ENCODE data around the gene NVL. TPM values are rescaled to one million over a fixed set of nuclear protein-coding genes. Genes with fewer than 3 reads are reported as not detected.
A peak's percentile ranks its signal among the peaks of the same experiment; 100 is the strongest.

NVL gene
- total RNA-seq, 4 donors from 2014 or later, result 11.7 to 40.5 (median 15.4) TPM

DNA sequence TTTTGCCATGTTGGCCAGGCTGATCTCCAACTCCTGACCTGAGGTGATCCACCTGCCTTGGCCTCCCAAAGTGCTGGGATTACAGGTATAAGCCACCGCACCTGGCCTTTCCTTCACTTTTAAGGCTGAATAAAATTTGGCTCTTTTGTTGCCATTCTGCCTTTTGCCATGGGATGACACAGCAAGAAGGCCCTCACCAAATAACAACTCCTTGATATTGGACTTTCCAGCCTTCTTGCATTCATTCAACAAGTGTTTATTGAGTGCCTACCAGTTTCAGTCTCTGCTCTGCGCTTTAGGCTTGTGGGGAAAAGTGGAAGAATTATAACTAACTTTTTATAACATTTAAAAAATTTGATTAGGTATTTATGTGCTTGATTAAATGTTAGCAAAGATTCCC is 1.9 kb upstream of the NVL start:
- H3K27me3 ChIP-seq, result no peaks in the 10 kb centered on the region
- no peak overlapping the region for H3K27ac ChIP-seq
- no peak for ATAC-seq
- H3K36me3 ChIP-seq, result no peaks in the 10 kb centered on the region
- peaks cover 4 to 32% (median 18%) of the 10 kb centered on the region in 3 donors for H3K4me1 ChIP-seq
- no peaks in the 10 kb centered on the region for H3K9me3 ChIP-seq
- WGBS, 2 donors (ENCODE audit: low coverage in 1 of 2), result 94 to 100% methylated on average over 2 of the region's 2 CpGs
- no peak for TF ChIP-seq POLR2A (IDR thresholded peaks at IDR 0.05)
- no peak overlapping the region for H3K4me3 ChIP-seq

DNA sequence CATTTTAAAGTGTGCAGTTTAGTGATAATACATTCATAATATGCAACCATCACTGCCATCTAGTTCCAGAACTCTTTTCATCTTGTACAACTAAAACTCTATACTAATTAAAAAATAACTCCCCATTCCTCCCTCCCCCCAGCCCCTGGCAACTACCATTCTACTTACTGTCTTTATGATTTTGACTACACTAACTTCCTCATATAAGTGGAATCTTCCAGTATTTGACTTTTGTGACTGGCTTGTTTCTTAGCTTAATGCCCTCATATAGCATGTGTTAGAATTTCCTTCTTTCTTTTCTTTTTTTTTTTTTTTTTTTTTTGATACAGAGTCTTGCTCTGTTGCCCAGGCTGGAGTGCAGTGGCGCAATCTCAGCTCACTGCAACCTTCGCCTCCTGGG is 1.4 kb upstream of the NVL start:
- H3K4me1 ChIP-seq, result peaks cover 4 to 32% (median 18%) of the 10 kb centered on the region in 3 donors
- TF ChIP-seq EP300 (IDR thresholded peaks at IDR 0.05) (no peak), POLR2A (IDR thresholded peaks at IDR 0.05) (no peak)
- H3K27me3 ChIP-seq, result no peaks in the 10 kb centered on the region
- H3K27ac ChIP-seq, result peak overlapping the region in 2 of 4 donors; percentile 90 to 91
- no peaks in the 10 kb centered on the region for H3K9me3 ChIP-seq
- no peak for ATAC-seq
- H3K4me3 ChIP-seq, result no peak overlapping the region
- no peaks in the 10 kb centered on the region for H3K36me3 ChIP-seq
- 100% methylated on average over 2 of the region's 2 CpGs; no CpG with 5 or more reads in 1 of the 2 donors for WGBS, 2 donors (ENCODE audit: low coverage in 1 of 2)

DNA sequence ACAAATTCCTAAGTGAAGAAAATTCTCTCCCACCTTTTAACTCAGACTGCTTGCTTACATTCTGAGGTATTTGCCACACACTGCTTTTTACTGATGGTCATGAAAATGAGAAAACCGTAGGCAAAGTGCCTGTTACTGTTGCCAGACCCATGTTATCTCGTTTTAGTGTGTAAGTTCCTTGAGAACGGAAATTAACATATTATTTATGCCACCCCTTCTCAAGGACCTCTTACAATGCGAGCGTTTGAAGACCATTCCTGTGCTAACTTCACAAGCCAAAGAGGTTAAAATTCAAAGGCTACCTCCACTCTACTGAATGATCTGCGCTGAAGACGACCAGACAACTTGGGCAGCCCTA is 509 bp downstream of the NVL start:
- H3K9me3 ChIP-seq, result no peaks in the 10 kb centered on the region
- no peak for ATAC-seq
- peaks cover 4 to 32% (median 18%) of the 10 kb centered on the region in 3 donors for H3K4me1 ChIP-seq
- no peaks in the 10 kb centered on the region for H3K27me3 ChIP-seq
- H3K36me3 ChIP-seq, result peaks cover 0 to 14% of the 10 kb centered on the region in 2 donors
- 0 to 2% methylated on average over 4 to 5 of the region's 7 CpGs for WGBS, 2 donors (ENCODE audit: low coverage in 1 of 2)
- H3K27ac ChIP-seq, result peak overlapping the region; percentile 54 to 92 (median 90)
- H3K4me3 ChIP-seq, result peak overlapping the region; percentile 65 to 84
- TF ChIP-seq POLR2AphosphoS5 (IDR thresholded peaks at IDR 0.05) (no peak), EP300 (IDR thresholded peaks at IDR 0.05) (no peak), POLR2A (IDR thresholded peaks at IDR 0.05) (no peak)
- TF ChIP-seq, protein P1, sequence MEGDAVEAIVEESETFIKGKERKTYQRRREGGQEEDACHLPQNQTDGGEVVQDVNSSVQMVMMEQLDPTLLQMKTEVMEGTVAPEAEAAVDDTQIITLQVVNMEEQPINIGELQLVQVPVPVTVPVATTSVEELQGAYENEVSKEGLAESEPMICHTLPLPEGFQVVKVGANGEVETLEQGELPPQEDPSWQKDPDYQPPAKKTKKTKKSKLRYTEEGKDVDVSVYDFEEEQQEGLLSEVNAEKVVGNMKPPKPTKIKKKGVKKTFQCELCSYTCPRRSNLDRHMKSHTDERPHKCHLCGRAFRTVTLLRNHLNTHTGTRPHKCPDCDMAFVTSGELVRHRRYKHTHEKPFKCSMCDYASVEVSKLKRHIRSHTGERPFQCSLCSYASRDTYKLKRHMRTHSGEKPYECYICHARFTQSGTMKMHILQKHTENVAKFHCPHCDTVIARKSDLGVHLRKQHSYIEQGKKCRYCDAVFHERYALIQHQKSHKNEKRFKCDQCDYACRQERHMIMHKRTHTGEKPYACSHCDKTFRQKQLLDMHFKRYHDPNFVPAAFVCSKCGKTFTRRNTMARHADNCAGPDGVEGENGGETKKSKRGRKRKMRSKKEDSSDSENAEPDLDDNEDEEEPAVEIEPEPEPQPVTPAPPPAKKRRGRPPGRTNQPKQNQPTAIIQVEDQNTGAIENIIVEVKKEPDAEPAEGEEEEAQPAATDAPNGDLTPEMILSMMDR (IDR thresholded peaks at IDR 0.05), result no peak

DNA sequence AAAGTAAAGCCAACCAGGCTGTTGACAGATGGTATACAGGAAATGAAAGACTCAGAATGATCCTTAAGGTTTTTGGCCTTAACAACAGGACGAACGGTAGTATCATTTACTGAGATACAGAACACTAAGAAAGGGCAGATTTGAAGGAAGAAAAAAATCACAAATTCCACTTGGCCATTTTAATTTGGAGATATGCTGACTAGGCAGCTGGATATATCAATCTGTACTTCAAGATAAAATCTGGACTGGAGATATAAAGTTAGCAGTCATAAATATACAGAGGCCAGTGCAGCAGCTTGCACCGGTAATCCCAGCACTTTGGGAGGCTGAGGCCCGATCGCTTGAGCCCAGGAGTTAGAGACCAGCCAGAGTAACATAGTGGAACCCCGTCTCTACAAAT is 1.3 kb downstream of the NVL start:
- TF ChIP-seq POLR2A (IDR thresholded peaks at IDR 0.05), result no peak
- TF ChIP-seq EP300 (IDR thresholded peaks at IDR 0.05), result no peak
- H3K4me1 ChIP-seq, result peaks cover 4 to 32% (median 18%) of the 10 kb centered on the region in 3 donors
- no peaks in the 10 kb centered on the region for H3K9me3 ChIP-seq
- WGBS, 2 donors (ENCODE audit: low coverage in 1 of 2), result 40 to 83% methylated on average over 2 to 6 of the region's 6 CpGs
- ATAC-seq, result no peak
- no peak overlapping the region for H3K27ac ChIP-seq
- peaks cover 0 to 22% of the 10 kb centered on the region in 2 donors for H3K36me3 ChIP-seq
- H3K27me3 ChIP-seq, result no peaks in the 10 kb centered on the region
- peak overlapping the region in 1 of 2 donors; percentile 84 for H3K4me3 ChIP-seq

DNA sequence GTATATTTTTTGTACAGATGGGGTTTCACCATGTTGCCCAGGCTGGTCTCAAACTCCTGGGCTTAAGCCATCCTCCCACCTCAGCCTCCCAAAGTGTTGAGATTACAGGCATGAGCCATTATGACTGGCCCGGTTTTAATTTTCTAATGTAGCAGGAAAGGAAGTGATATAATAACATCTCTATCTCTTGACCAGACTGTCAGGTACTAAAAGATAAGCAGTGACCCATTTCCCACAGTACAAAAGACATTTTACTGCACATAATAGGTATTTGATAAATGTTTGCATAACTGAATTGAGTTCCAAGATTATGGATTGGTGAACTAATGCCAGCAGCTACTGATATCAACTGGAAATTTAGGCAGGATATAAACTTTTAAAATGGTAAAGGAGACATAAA is 4.0 kb downstream of the NVL start:
- Histone ChIP-seq H3K4me1 (peaks cover 4 to 29% (median 16%) of the 10 kb centered on the region in 3 donors), H3K27ac (no peak overlapping the region), H3K9me3 (no peaks in the 10 kb centered on the region), H3K27me3 (no peaks in the 10 kb centered on the region), H3K36me3 (peaks cover 0 to 35% of the 10 kb centered on the region in 2 donors), H3K4me3 (no peak overlapping the region)
- no peak for ATAC-seq
- WGBS, 2 donors (ENCODE audit: low coverage in 1 of 2), result 63 to 100% methylated on average over 1 of the region's 1 CpG
- TF ChIP-seq, protein P1 (IDR thresholded peaks at IDR 0.05), result no peak
- TF ChIP-seq EP300 (IDR thresholded peaks at IDR 0.05) (no peak), POLR2AphosphoS5 (IDR thresholded peaks at IDR 0.05) (no peak), POLR2A (IDR thresholded peaks at IDR 0.05) (no peak)

DNA sequence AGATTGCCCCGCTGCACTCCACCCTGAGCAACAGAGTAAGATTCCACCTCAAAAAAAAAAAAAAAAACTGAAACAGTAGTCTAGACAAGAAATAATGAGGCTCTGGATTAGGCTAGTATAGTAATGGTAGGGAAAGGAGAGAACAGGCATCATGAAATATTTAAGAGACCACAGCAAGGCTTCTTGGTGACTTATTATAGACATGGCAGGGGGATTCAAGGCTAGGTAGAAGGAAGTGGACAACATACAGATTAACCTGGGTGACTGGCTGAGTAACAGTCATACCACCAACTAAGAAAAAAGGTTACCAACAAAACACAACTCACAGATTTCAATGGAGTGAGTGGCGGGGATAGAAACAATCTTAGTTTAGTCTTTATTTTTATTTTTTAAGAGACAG is 8.3 kb downstream of the NVL start:
- H3K36me3 ChIP-seq, result peaks cover 0 to 48% of the 10 kb centered on the region in 2 donors
- no peaks in the 10 kb centered on the region for H3K4me1 ChIP-seq
- WGBS, 2 donors (ENCODE audit: low coverage in 1 of 2), result 89 to 100% methylated on average over 2 of the region's 2 CpGs
- TF ChIP-seq EP300 (IDR thresholded peaks at IDR 0.05) (no peak), POLR2A (IDR thresholded peaks at IDR 0.05) (no peak), POLR2AphosphoS5 (IDR thresholded peaks at IDR 0.05) (no peak)
- TF ChIP-seq, protein P1 (IDR thresholded peaks at IDR 0.05), result no peak
- no peaks in the 10 kb centered on the region for H3K9me3 ChIP-seq
- H3K27me3 ChIP-seq, result no peaks in the 10 kb centered on the region
- no peak for ATAC-seq
- H3K4me3 ChIP-seq, result no peak overlapping the region
- H3K27ac ChIP-seq, result no peak overlapping the region

All from gastroesophageal sphincter (tissue), 4 donors.